ENCODE results near the gene STK11.
A peak's percentile ranks its signal among the peaks of the same experiment; 100 is the strongest.

STK11 gene

GRCh38 chr19:1166872-1167573 is 38.6 kb upstream of the STK11 start:
- FAIRE-seq, result no peak
- no peak for DNase-seq (ENCODE audit: insufficient read length, low spot score)
- TF ChIP-seq CTCF (IDR thresholded peaks at IDR 0.05; ENCODE audit: insufficient read depth, missing control alignments), result no peak

- TF ChIP-seq CTCF (IDR thresholded peaks at IDR 0.05; ENCODE audit: insufficient read depth, missing control alignments), result no peak
- DNase-seq (ENCODE audit: insufficient read length, low spot score), result no peak
- no peak for FAIRE-seq
Measured at GRCh38 chr19:1167687-1168571, 37.6 kb upstream of the STK11 start.

- DNase-seq (ENCODE audit: insufficient read length, low spot score) (no peak), FAIRE-seq (no peak)
- no peak for TF ChIP-seq CTCF (IDR thresholded peaks at IDR 0.05; ENCODE audit: insufficient read depth, missing control alignments)
Measured at GRCh38 chr19:1168572-1169410, 36.8 kb upstream of the STK11 start.

- no peak for DNase-seq (ENCODE audit: insufficient read length, low spot score)
- no peak for TF ChIP-seq CTCF (IDR thresholded peaks at IDR 0.05; ENCODE audit: insufficient read depth, missing control alignments)
- FAIRE-seq, result no peak
Measured at GRCh38 chr19:1169411-1169791, 36.2 kb upstream of the STK11 start.

- FAIRE-seq (peak; percentile 69), DNase-seq (ENCODE audit: insufficient read length, low spot score) (peak; percentile 89)
- TF ChIP-seq CTCF (IDR thresholded peaks at IDR 0.05; ENCODE audit: insufficient read depth, missing control alignments), result no peak
Measured at GRCh38 chr19:1169921-1170885, 35.4 kb upstream of the STK11 start.

Data from D721Med (cell line).